ENCODE data around the gene BEAN1.
"Not testable (repeated sequence)": the region's sequence is repeated elsewhere in the genome, so short reads cannot be mapped to it uniquely, and the experiment has no call there.

The BEAN1 gene

GRCh38 chr16:66514391-66514790, 87.3 kb downstream of the BEAN1 start:
- H3K27ac ChIP-seq (ENCODE audit: low read depth, low read length); H3K4me3 ChIP-seq (ENCODE audit: low read length); H3K9ac ChIP-seq (ENCODE audit: low read depth, low read length); H3K27me3 ChIP-seq (ENCODE audit: insufficient read depth, low read length); H3K36me3 ChIP-seq (ENCODE audit: insufficient read depth, low read length); H3K9me3 ChIP-seq (ENCODE audit: insufficient read depth, low read depth, low read length): not testable (repeated sequence)
- 96% methylated on average over 12 of the region's 17 CpGs for WGBS
- H3K4me1 ChIP-seq (ENCODE audit: insufficient read depth, low read length) = peaks cover 37% of the 10 kb centered on the region

GRCh38 chr16:66514980-66515595, 88.0 kb downstream of the BEAN1 start:
- H3K9me3 ChIP-seq (ENCODE audit: insufficient read depth, low read depth, low read length); H3K36me3 ChIP-seq (ENCODE audit: insufficient read depth, low read length); H3K27ac ChIP-seq (ENCODE audit: low read depth, low read length); H3K27me3 ChIP-seq (ENCODE audit: insufficient read depth, low read length); H3K4me3 ChIP-seq (ENCODE audit: low read length); H3K9ac ChIP-seq (ENCODE audit: low read depth, low read length): not testable (repeated sequence)
- 85% methylated on average over 10 of the region's 10 CpGs for WGBS
- H3K4me1 ChIP-seq (ENCODE audit: insufficient read depth, low read length) = peaks cover 37% of the 10 kb centered on the region

- Histone ChIP-seq H3K9me3 (ENCODE audit: insufficient read depth, low read depth, low read length) (no peaks in the 10 kb centered on the region), H3K9ac (ENCODE audit: low read depth, low read length) (no peak overlapping the region), H3K4me3 (ENCODE audit: low read length) (no peak overlapping the region), H3K4me1 (ENCODE audit: insufficient read depth, low read length) (peaks cover 33% of the 10 kb centered on the region), H3K27me3 (ENCODE audit: insufficient read depth, low read length) (no peaks in the 10 kb centered on the region), H3K27ac (ENCODE audit: low read depth, low read length) (no peak overlapping the region), H3K36me3 (ENCODE audit: insufficient read depth, low read length) (no peaks in the 10 kb centered on the region)
- 84% methylated on average over 12 of the region's 12 CpGs for WGBS
These were observed 88.8 kb downstream of the BEAN1 start for GRCh38 chr16:66515596-66516508.

GRCh38 chr16:66516509-66516807, 89.4 kb downstream of the BEAN1 start:
- no peaks in the 10 kb centered on the region for H3K27me3 ChIP-seq (ENCODE audit: insufficient read depth, low read length)
- peaks cover 27% of the 10 kb centered on the region for H3K4me1 ChIP-seq (ENCODE audit: insufficient read depth, low read length)
- H3K36me3 ChIP-seq (ENCODE audit: insufficient read depth, low read length) = no peaks in the 10 kb centered on the region
- no peaks in the 10 kb centered on the region for H3K9me3 ChIP-seq (ENCODE audit: insufficient read depth, low read depth, low read length)
- no peak overlapping the region for H3K9ac ChIP-seq (ENCODE audit: low read depth, low read length)
- H3K27ac ChIP-seq (ENCODE audit: low read depth, low read length) = no peak overlapping the region
- H3K4me3 ChIP-seq (ENCODE audit: low read length) = no peak overlapping the region
- WGBS = 90% methylated on average over 8 of the region's 8 CpGs

GRCh38 chr16:66516808-66517585, 89.9 kb downstream of the BEAN1 start:
- Histone ChIP-seq H3K36me3 (ENCODE audit: insufficient read depth, low read length) (no peaks in the 10 kb centered on the region), H3K4me1 (ENCODE audit: insufficient read depth, low read length) (peaks cover 21% of the 10 kb centered on the region), H3K9me3 (ENCODE audit: insufficient read depth, low read depth, low read length) (no peaks in the 10 kb centered on the region), H3K27me3 (ENCODE audit: insufficient read depth, low read length) (no peaks in the 10 kb centered on the region), H3K27ac (ENCODE audit: low read depth, low read length) (peak overlapping the region; percentile 7), H3K4me3 (ENCODE audit: low read length) (no peak overlapping the region), H3K9ac (ENCODE audit: low read depth, low read length) (no peak overlapping the region)
- WGBS = 66% methylated on average over 15 of the region's 15 CpGs

- no peak overlapping the region for H3K9ac ChIP-seq (ENCODE audit: low read depth, low read length)
- no peak overlapping the region for H3K4me3 ChIP-seq (ENCODE audit: low read length)
- H3K36me3 ChIP-seq (ENCODE audit: insufficient read depth, low read length) = no peaks in the 10 kb centered on the region
- no peaks in the 10 kb centered on the region for H3K27me3 ChIP-seq (ENCODE audit: insufficient read depth, low read length)
- no peaks in the 10 kb centered on the region for H3K9me3 ChIP-seq (ENCODE audit: insufficient read depth, low read depth, low read length)
- no peak overlapping the region; the same call in 1 of the 2 replicates for H3K27ac ChIP-seq (ENCODE audit: low read depth, low read length)
- 89% methylated on average over 8 of the region's 8 CpGs for WGBS
- peaks cover 14% of the 10 kb centered on the region; the same call in 1 of the 2 replicates for H3K4me1 ChIP-seq (ENCODE audit: insufficient read depth, low read length)
These were observed 90.6 kb downstream of the BEAN1 start for GRCh38 chr16:66517586-66518263.

- H3K27ac ChIP-seq (ENCODE audit: low read depth, low read length) = no peak overlapping the region
- H3K36me3 ChIP-seq (ENCODE audit: insufficient read depth, low read length) = no peaks in the 10 kb centered on the region
- no peak overlapping the region for H3K9ac ChIP-seq (ENCODE audit: low read depth, low read length)
- no peaks in the 10 kb centered on the region for H3K9me3 ChIP-seq (ENCODE audit: insufficient read depth, low read depth, low read length)
- no peaks in the 10 kb centered on the region for H3K27me3 ChIP-seq (ENCODE audit: insufficient read depth, low read length)
- H3K4me1 ChIP-seq (ENCODE audit: insufficient read depth, low read length) = peaks cover 10% of the 10 kb centered on the region; the same call in 1 of the 2 replicates
- no peak overlapping the region for H3K4me3 ChIP-seq (ENCODE audit: low read length)
- 84% methylated on average over 11 of the region's 11 CpGs for WGBS
These were observed 92.6 kb downstream of the BEAN1 start for GRCh38 chr16:66519482-66520373.

GRCh38 chr16:66520406-66521170, 93.5 kb downstream of the BEAN1 start:
- 92% methylated on average over 14 of the region's 14 CpGs for WGBS
- no peaks in the 10 kb centered on the region for H3K27me3 ChIP-seq (ENCODE audit: insufficient read depth, low read length)
- no peak overlapping the region for H3K27ac ChIP-seq (ENCODE audit: low read depth, low read length)
- H3K4me3 ChIP-seq (ENCODE audit: low read length) = no peak overlapping the region
- no peaks in the 10 kb centered on the region for H3K36me3 ChIP-seq (ENCODE audit: insufficient read depth, low read length)
- peaks cover 10% of the 10 kb centered on the region; the same call in 1 of the 2 replicates for H3K4me1 ChIP-seq (ENCODE audit: insufficient read depth, low read length)
- H3K9me3 ChIP-seq (ENCODE audit: insufficient read depth, low read depth, low read length) = no peaks in the 10 kb centered on the region
- H3K9ac ChIP-seq (ENCODE audit: low read depth, low read length) = no peak overlapping the region

- 96% methylated on average over 5 of the region's 5 CpGs for WGBS
- no peak overlapping the region for H3K9ac ChIP-seq (ENCODE audit: low read depth, low read length)
- peaks cover 10% of the 10 kb centered on the region; the same call in 1 of the 2 replicates for H3K4me1 ChIP-seq (ENCODE audit: insufficient read depth, low read length)
- H3K4me3 ChIP-seq (ENCODE audit: low read length) = no peak overlapping the region
- H3K27ac ChIP-seq (ENCODE audit: low read depth, low read length) = no peak overlapping the region
- H3K36me3 ChIP-seq (ENCODE audit: insufficient read depth, low read length) = no peaks in the 10 kb centered on the region
- H3K27me3 ChIP-seq (ENCODE audit: insufficient read depth, low read length) = no peaks in the 10 kb centered on the region
- no peaks in the 10 kb centered on the region for H3K9me3 ChIP-seq (ENCODE audit: insufficient read depth, low read depth, low read length)
These were observed 94.2 kb downstream of the BEAN1 start for GRCh38 chr16:66521252-66521713.
